ENCODE data around the gene CIP2A.
A peak's percentile ranks its signal among the peaks of the same experiment; 100 is the strongest.
"Not testable (repeated sequence)": the region's sequence is repeated elsewhere in the genome, so short reads cannot be mapped to it uniquely, and the experiment has no call there.

CIP2A gene

DNA sequence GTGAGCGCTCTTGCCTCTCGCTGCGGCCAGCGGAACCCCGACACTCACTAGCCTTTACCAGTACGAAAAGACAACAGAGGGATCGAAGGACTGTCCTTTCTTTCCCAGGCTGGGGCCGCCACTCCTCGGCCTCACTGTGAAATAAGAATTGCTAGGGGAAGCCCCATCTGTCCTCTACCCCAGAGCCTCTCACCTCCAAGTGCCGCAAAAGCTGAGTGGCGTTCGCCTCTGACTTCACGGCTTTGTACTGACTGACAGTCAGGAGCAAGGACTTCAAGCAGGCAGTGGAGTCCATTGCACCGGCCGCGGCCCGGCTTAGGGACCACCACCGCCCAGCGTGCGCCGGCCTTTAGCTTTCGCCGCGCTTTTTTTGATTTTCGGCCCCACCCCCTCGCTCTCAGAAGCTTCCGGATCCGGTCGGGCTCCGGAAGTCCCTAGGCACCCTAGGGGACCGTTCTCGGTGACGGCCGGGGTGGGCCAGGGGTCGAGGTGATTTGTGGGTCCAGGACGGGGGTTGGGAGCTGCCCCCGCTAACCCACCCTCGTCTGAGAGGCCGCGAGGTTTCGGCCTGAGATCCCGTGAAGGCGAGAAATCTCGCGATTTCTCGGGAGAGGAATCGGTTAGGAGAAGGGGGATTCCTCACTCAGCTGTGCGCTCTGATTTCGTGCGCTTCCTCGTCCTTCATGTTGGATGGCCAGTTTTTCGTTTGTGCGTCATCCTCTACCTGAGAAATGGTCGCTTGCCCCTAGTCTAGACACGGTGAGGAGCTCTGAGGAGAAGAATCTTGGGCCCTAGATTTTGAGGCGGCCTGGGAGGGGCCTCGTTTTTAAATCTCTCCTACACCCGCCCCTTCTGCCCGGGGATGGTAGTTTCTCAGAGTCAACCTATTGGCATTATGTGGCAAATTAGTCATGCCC is at the start of gene CIP2A, which contains the start of gene DZIP3:
CIP2A (minus strand) TSS at position 358 of the 917 bp plus-strand sequence; CDS start at position 295, 63 bp downstream.
DZIP3 (plus strand) TSS at position 642 of the 917 bp plus-strand sequence. CDS start 15,685 bp downstream, outside the sequence.
- Histone ChIP-seq H3K27me3 (ENCODE audit: control insufficient read depth, insufficient read depth, low read length) (no peaks in the 10 kb centered on the region), H3K9me3 (ENCODE audit: control insufficient read depth, insufficient read depth, low read depth, low read length) (no peaks in the 10 kb centered on the region), H3K27ac (ENCODE audit: low read depth, low read length) (peak within 1 kb of the TSS; percentile 89), H3K9ac (ENCODE audit: low read length) (peak within 1 kb of the TSS; percentile 94), H3K4me3 (ENCODE audit: low read depth, low read length) (peak within 1 kb of the TSS; percentile 97), H3K4me1 (ENCODE audit: control insufficient read depth, insufficient read depth, low read length) (peaks cover 15% of the 10 kb centered on the region), H3K36me3 (ENCODE audit: control insufficient read depth, insufficient read depth, low read length) (peaks cover 7% of the 10 kb centered on the region)

DNA sequence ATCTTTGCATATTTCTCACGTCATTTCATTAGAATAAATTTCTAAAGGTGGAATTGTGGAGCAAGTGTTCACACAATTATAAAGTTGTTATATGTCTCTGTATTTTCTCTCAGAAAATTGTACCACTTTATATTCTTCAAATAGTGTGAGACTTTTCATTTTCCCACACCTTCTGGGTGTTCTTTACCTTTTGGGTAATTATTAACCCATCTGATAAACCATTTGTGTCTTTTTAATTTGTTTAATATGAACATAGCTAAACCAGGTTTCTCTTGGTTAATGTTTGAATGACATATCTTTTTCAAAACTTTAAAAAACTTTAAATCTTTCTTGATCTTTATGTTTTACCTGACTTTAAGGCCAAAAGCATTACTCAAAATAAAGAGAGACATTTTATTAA is 40.7 kb upstream of the CIP2A start:
- no peak overlapping the region for H3K27ac ChIP-seq (ENCODE audit: low read depth, low read length)
- H3K27me3 ChIP-seq (ENCODE audit: control insufficient read depth, insufficient read depth, low read length), result no peaks in the 10 kb centered on the region
- H3K4me1 ChIP-seq (ENCODE audit: control insufficient read depth, insufficient read depth, low read length), result no peaks in the 10 kb centered on the region
- peaks cover 29% of the 10 kb centered on the region for H3K36me3 ChIP-seq (ENCODE audit: control insufficient read depth, insufficient read depth, low read length)
- no peak overlapping the region for H3K9ac ChIP-seq (ENCODE audit: low read length)
- no peak overlapping the region for H3K4me3 ChIP-seq (ENCODE audit: low read depth, low read length)
- H3K9me3 ChIP-seq (ENCODE audit: control insufficient read depth, insufficient read depth, low read depth, low read length), result no peaks in the 10 kb centered on the region

DNA sequence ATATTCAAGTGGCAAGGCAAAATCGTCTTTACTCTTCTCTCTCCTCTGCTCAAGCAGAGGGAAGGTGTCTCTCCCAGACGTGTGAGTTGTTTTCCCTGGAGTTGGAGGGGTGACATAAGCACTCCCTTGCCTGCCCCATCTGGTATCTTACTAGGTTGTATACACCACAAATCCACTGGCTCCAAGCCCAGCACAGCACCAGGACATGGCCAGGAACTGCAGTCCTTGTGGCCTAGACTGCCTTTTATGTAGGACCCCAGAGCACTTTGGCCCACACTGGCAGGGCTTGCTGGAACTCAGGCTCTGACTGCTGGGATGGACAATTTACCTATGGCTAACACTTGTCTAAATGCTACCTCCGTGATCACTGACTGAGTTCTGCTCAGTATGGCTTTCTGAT is 34.3 kb upstream of the CIP2A start:
- no peaks in the 10 kb centered on the region for H3K9me3 ChIP-seq (ENCODE audit: control insufficient read depth, insufficient read depth, low read depth, low read length)
- H3K27me3 ChIP-seq (ENCODE audit: control insufficient read depth, insufficient read depth, low read length), result no peaks in the 10 kb centered on the region
- peaks cover 30% of the 10 kb centered on the region for H3K36me3 ChIP-seq (ENCODE audit: control insufficient read depth, insufficient read depth, low read length)
- no peak overlapping the region for H3K9ac ChIP-seq (ENCODE audit: low read length)
- no peak overlapping the region for H3K4me3 ChIP-seq (ENCODE audit: low read depth, low read length)
- no peak overlapping the region for H3K27ac ChIP-seq (ENCODE audit: low read depth, low read length)
- H3K4me1 ChIP-seq (ENCODE audit: control insufficient read depth, insufficient read depth, low read length), result no peaks in the 10 kb centered on the region

DNA sequence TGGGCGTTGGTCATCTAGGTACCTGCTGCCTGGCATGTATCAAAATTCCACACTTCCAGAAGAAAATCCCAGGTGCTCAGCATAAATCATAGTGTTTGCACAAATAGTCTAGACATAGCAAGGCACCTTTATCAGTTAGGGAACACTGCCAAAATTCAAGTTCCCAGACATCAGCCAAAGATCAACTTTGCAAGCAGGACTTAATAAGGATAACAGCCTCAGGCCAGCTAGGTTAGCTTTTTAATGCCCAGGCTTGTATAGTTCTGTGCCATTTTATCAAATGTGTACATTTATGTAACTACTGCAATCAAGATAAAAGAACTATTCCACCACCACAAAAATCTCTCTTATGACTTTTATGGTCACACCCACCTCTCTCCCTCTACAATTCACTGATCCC is 31.0 kb upstream of the CIP2A start:
- Histone ChIP-seq H3K27ac (ENCODE audit: low read depth, low read length) (no peak overlapping the region), H3K9me3 (ENCODE audit: control insufficient read depth, insufficient read depth, low read depth, low read length) (no peaks in the 10 kb centered on the region)

DNA sequence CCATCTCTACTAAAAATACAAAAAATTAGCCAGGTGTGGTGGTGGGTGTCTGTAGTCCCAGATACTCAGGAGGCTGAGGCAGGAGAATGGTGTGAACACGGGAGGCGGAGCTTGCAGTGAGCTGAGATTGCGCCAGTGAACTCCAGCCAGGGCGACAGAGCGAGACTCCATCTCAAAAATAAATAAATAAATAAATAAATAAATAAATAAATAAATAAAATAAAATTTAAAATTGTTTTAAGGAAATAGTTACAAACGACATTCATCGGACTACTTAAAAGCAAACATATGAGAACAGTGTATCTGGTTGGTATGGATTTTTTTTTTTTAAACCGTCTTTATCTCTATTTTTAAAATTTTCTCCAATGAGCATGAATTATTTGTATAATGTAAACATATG is 26.9 kb upstream of the CIP2A start:
- H3K27me3 ChIP-seq (ENCODE audit: control insufficient read depth, insufficient read depth, low read length); H3K9ac ChIP-seq (ENCODE audit: low read length); H3K9me3 ChIP-seq (ENCODE audit: control insufficient read depth, insufficient read depth, low read depth, low read length); H3K27ac ChIP-seq (ENCODE audit: low read depth, low read length); H3K4me1 ChIP-seq (ENCODE audit: control insufficient read depth, insufficient read depth, low read length); H3K4me3 ChIP-seq (ENCODE audit: low read depth, low read length): not testable (repeated sequence)
- peaks cover 20% of the 10 kb centered on the region for H3K36me3 ChIP-seq (ENCODE audit: control insufficient read depth, insufficient read depth, low read length)

More for the DNA sequence above, 31.0 kb upstream of the CIP2A start:
- H3K9ac ChIP-seq (ENCODE audit: low read length), result no peak overlapping the region
- peaks cover 22% of the 10 kb centered on the region; the same call in 1 of the 2 replicates for H3K36me3 ChIP-seq (ENCODE audit: control insufficient read depth, insufficient read depth, low read length)
- H3K27me3 ChIP-seq (ENCODE audit: control insufficient read depth, insufficient read depth, low read length), result no peaks in the 10 kb centered on the region
- H3K4me3 ChIP-seq (ENCODE audit: low read depth, low read length), result no peak overlapping the region
- H3K4me1 ChIP-seq (ENCODE audit: control insufficient read depth, insufficient read depth, low read length), result no peaks in the 10 kb centered on the region

DNA sequence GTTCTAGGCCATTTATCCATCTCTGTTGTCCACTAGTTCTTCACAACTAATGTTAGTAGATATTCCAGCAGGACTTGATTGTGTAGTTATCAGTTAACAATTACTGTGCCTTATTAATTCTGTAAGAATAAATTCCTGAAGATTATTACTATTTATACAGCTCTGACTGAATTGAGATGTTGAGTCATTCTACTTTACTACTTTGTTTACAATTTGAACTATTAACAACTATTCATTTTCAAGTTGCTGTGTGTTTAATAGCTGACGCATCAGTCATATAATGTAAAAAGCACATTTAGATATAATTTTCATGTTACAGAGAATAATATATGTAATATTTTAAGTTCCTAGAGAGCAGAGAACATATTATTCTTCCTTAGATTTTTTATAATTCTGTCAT is 21.4 kb upstream of the CIP2A start:
- no peaks in the 10 kb centered on the region for H3K4me1 ChIP-seq (ENCODE audit: control insufficient read depth, insufficient read depth, low read length)
- no peak overlapping the region for H3K27ac ChIP-seq (ENCODE audit: low read depth, low read length)
- no peaks in the 10 kb centered on the region for H3K27me3 ChIP-seq (ENCODE audit: control insufficient read depth, insufficient read depth, low read length)

DNA sequence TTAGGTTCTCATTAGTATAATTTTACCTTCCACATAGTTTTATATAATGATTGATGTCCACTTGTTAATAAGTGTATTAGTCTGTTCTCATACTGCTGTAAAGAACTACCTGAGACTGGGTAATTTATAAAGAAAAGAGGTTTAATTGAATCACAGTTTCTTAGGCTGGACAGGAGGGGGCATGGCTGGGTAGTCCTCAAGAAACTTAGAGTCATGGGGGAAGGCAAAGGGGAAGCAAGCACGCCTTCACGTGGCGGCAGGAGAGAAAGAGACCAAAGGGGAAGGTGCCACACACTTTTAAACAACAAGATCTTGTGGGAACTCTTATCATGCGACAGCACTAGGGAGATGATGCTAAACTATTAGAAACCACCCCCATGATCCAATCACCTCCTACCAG is 19.5 kb upstream of the CIP2A start:
- Histone ChIP-seq H3K4me3 (ENCODE audit: low read depth, low read length) (no peak overlapping the region), H3K27me3 (ENCODE audit: control insufficient read depth, insufficient read depth, low read length) (no peaks in the 10 kb centered on the region), H3K27ac (ENCODE audit: low read depth, low read length) (no peak overlapping the region), H3K9me3 (ENCODE audit: control insufficient read depth, insufficient read depth, low read depth, low read length) (no peaks in the 10 kb centered on the region), H3K36me3 (ENCODE audit: control insufficient read depth, insufficient read depth, low read length) (peaks cover 16% of the 10 kb centered on the region), H3K4me1 (ENCODE audit: control insufficient read depth, insufficient read depth, low read length) (no peaks in the 10 kb centered on the region), H3K9ac (ENCODE audit: low read length) (no peak overlapping the region)

More for the DNA sequence above, 21.4 kb upstream of the CIP2A start:
- peaks cover 16% of the 10 kb centered on the region for H3K36me3 ChIP-seq (ENCODE audit: control insufficient read depth, insufficient read depth, low read length)
- no peaks in the 10 kb centered on the region for H3K9me3 ChIP-seq (ENCODE audit: control insufficient read depth, insufficient read depth, low read depth, low read length)
- no peak overlapping the region for H3K9ac ChIP-seq (ENCODE audit: low read length)
- no peak overlapping the region for H3K4me3 ChIP-seq (ENCODE audit: low read depth, low read length)

DNA sequence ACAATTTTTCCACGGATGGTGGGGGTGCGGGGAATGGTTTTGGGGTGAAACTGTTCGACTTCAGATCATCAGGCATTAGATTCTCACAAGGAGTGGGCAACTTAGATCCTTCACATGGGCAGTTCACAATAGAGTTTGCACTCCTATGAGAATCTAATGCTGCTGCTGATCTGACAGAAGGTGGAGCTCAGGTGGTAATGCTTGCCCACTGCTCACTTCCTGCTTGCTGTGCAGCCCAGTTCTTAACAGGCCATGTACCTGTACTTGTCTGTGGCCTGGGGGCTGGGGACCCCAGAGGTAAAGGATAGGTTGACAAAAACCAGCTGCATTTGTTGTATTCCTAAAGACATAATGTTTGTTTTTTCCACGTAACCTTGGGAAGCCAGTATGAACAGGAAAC is 16.3 kb upstream of the CIP2A start:
- Histone ChIP-seq H3K4me1 (ENCODE audit: control insufficient read depth, insufficient read depth, low read length) (peaks cover 11% of the 10 kb centered on the region; the same call in 1 of the 2 replicates), H3K9me3 (ENCODE audit: control insufficient read depth, insufficient read depth, low read depth, low read length) (peaks cover 6% of the 10 kb centered on the region; the same call in 1 of the 2 replicates), H3K9ac (ENCODE audit: low read length) (no peak overlapping the region), H3K4me3 (ENCODE audit: low read depth, low read length) (no peak overlapping the region), H3K27me3 (ENCODE audit: control insufficient read depth, insufficient read depth, low read length) (no peaks in the 10 kb centered on the region), H3K27ac (ENCODE audit: low read depth, low read length) (no peak overlapping the region), H3K36me3 (ENCODE audit: control insufficient read depth, insufficient read depth, low read length) (peaks cover 9% of the 10 kb centered on the region)

DNA sequence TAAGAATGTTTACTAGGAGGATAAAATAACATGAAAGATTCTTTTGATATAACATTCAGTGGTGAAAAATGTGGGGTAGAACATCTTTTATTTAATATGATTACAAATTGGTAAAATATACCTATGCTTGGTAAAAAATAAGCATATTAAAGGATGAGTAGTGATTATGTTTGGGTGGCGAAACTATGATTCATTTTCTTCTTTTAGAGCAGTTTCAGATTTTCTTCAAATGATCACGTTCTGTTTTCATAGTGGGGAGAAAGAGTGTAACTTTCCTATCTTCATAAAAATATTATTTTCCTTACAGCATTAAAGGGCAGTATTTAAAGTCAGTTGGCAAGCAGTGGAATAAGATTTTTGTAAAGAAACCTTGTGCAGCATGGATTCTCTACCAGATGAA is 15.8 kb upstream of the CIP2A start:
- Histone ChIP-seq H3K9me3 (ENCODE audit: control insufficient read depth, insufficient read depth, low read depth, low read length) (peaks cover 6% of the 10 kb centered on the region; the same call in 1 of the 2 replicates), H3K4me3 (ENCODE audit: low read depth, low read length) (no peak overlapping the region)

DNA sequence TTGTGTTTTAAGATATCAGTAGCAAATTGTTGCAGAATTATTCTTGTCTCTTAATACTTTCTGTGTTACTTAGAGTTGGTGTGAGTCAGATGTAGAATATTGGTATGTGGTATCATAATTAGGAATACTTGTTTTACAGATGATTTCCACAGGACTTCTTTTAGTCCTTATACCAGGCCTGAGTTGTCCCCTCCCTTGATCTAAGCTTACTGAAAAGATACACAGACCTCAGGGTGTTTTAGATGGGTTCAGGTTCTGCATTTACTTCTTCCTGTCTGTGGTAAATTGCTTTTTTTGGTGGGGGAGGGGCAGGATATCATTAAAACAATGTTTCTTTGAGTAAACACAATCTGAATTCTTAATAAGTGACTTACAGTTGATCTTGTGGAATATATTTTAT is 14.5 kb upstream of the CIP2A start:
- Histone ChIP-seq H3K9ac (ENCODE audit: low read length) (no peak overlapping the region), H3K27me3 (ENCODE audit: control insufficient read depth, insufficient read depth, low read length) (no peaks in the 10 kb centered on the region), H3K4me1 (ENCODE audit: control insufficient read depth, insufficient read depth, low read length) (peaks cover 11% of the 10 kb centered on the region; the same call in 1 of the 2 replicates), H3K36me3 (ENCODE audit: control insufficient read depth, insufficient read depth, low read length) (peaks cover 3% of the 10 kb centered on the region; the same call in 1 of the 2 replicates), H3K9me3 (ENCODE audit: control insufficient read depth, insufficient read depth, low read depth, low read length) (peaks cover 6% of the 10 kb centered on the region; the same call in 1 of the 2 replicates), H3K4me3 (ENCODE audit: low read depth, low read length) (no peak overlapping the region), H3K27ac (ENCODE audit: low read depth, low read length) (no peak overlapping the region)

More for the DNA sequence above, 15.8 kb upstream of the CIP2A start:
- Histone ChIP-seq H3K27me3 (ENCODE audit: control insufficient read depth, insufficient read depth, low read length) (no peaks in the 10 kb centered on the region), H3K36me3 (ENCODE audit: control insufficient read depth, insufficient read depth, low read length) (peaks cover 6% of the 10 kb centered on the region), H3K27ac (ENCODE audit: low read depth, low read length) (no peak overlapping the region), H3K4me1 (ENCODE audit: control insufficient read depth, insufficient read depth, low read length) (peaks cover 11% of the 10 kb centered on the region; the same call in 1 of the 2 replicates), H3K9ac (ENCODE audit: low read length) (no peak overlapping the region)

DNA sequence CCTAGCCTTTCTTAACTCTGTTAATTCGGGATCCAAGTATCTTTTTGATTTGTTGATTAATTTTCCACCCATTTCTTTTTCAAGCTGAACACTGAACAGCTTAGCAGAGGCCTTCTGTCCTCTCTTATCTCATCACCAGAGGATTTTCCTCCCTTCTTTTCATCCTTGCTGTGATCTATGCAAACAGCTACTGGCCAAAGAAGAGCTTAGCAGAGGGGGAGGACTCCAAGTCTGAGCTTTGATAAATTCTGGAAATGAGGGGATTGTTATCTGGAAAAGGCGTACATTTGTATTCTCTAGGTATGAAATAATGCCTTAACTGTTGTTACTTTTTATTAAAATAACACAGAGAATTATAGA is 13.7 kb upstream of the CIP2A start:
- H3K4me1 ChIP-seq (ENCODE audit: control insufficient read depth, insufficient read depth, low read length), result peaks cover 11% of the 10 kb centered on the region; the same call in 1 of the 2 replicates
- H3K9ac ChIP-seq (ENCODE audit: low read length), result no peak overlapping the region
- H3K9me3 ChIP-seq (ENCODE audit: control insufficient read depth, insufficient read depth, low read depth, low read length), result peaks cover 6% of the 10 kb centered on the region; the same call in 1 of the 2 replicates
- no peak overlapping the region for H3K27ac ChIP-seq (ENCODE audit: low read depth, low read length)
- H3K27me3 ChIP-seq (ENCODE audit: control insufficient read depth, insufficient read depth, low read length), result no peaks in the 10 kb centered on the region
- no peak overlapping the region for H3K4me3 ChIP-seq (ENCODE audit: low read depth, low read length)
- H3K36me3 ChIP-seq (ENCODE audit: control insufficient read depth, insufficient read depth, low read length), result peaks cover 3% of the 10 kb centered on the region; the same call in 1 of the 2 replicates
